Neural cell (in vitro differentiated cells): Measurements from ENCODE around the gene DGKZ. TPM values are rescaled to one million over a fixed set of nuclear protein-coding genes. Genes with fewer than 3 reads are reported as not detected.

Experiments
- H2AFZ ChIP-seq: fragments of 200-600, 300-800 bp; sonication (generic), shearing (Covaris generic); 2 replicates; pipeline ENCODE4 v1.6.0; 2014; ENCODE audit warnings: low read depth, mild to moderate bottlenecking, antibody characterized with exemption, low read length, moderate library complexity
- H3F3A ChIP-seq: fragments of 200-600 bp; shearing (Covaris generic); 2 replicates; pipeline ENCODE4 v1.6.1; 2016; ENCODE audit warnings: mild to moderate bottlenecking, moderate library complexity, mixed read lengths, antibody characterized with exemption, low read length; ENCODE audit not compliant: insufficient read depth, poor library complexity, severe bottlenecking
- H3K27ac ChIP-seq: fragments of 200-600, 300-800 bp; sonication (generic), shearing (Covaris generic); 2 replicates; pipeline ENCODE4 v1.5.1; 2014; ENCODE audit warnings: mild to moderate bottlenecking, low read length, moderate library complexity
- H3K27me3 ChIP-seq: fragments of 300-800, 200-600 bp; sonication (generic), shearing (Covaris generic); 2 replicates; pipeline ENCODE4 v1.6.0; 2014; ENCODE audit warnings: mild to moderate bottlenecking, low read depth, low read length, moderate library complexity; ENCODE audit not compliant: insufficient read depth
- H3K36me3 ChIP-seq: fragments of 300-800, 200-600 bp; sonication (generic), shearing (Covaris generic); 2 replicates; pipeline ENCODE4 v1.5.1; 2014; ENCODE audit warnings: mild to moderate bottlenecking, antibody characterized with exemption, low read length, moderate library complexity; ENCODE audit not compliant: insufficient read depth
- H3K4me2 ChIP-seq: fragments of 300-800, 200-600 bp; sonication (generic), shearing (Covaris generic); 2 replicates; pipeline ENCODE4 v1.6.0; 2014; ENCODE audit warnings: mild to moderate bottlenecking, low read length
- H3K4me3 ChIP-seq: fragments of 300-800, 200-600 bp; sonication (generic), shearing (Covaris generic); 2 replicates; pipeline ENCODE4 v1.5.1; 2014; ENCODE audit warnings: mild to moderate bottlenecking, low read length, moderate library complexity
- H3K79me2 ChIP-seq: fragments of 200-600 bp; shearing (Covaris generic); replicated peaks from 2 replicates; pipeline ENCODE4 v1.6.0; 2014; ENCODE audit warnings: mild to moderate bottlenecking, low read length, moderate library complexity; ENCODE audit not compliant: insufficient read depth
- H3K9ac ChIP-seq: fragments of 300-800, 200-600 bp; sonication (generic), shearing (Covaris generic); 2 replicates; pipeline ENCODE4 v1.6.1; 2016; ENCODE audit warnings: mild to moderate bottlenecking, low read length, mixed read lengths
- H3K9me2 ChIP-seq: fragments of 200-600 bp; shearing (Covaris generic); 2 replicates; pipeline ENCODE4 v1.6.1; 2016; ENCODE audit warnings: mild to moderate bottlenecking, low read length, mixed read lengths; ENCODE audit not compliant: insufficient read depth
- H3K9me3 ChIP-seq: fragments of 200-600, 300-800 bp; sonication (generic), shearing (Covaris generic); 2 replicates; pipeline ENCODE4 v1.6.1; 2016; ENCODE audit warnings: mild to moderate bottlenecking, mixed run types, low read length, moderate library complexity, mixed read lengths
- H4K20me1 ChIP-seq: fragments of 200-600 bp; shearing (Covaris generic); 2 replicates; pipeline ENCODE4 v1.6.1; 2016; ENCODE audit warnings: mild to moderate bottlenecking, mixed run types; ENCODE audit not compliant: insufficient read depth
- EP300 ChIP-seq: fragments of 450-650 bp; conservative IDR thresholded peaks from 2 replicates; pipeline ENCODE4 v1.6.1; 2014; ENCODE audit warnings: antibody characterized with exemption, mild to moderate bottlenecking, moderate library complexity; ENCODE audit not compliant: poor library complexity, severe bottlenecking
- EZH2 ChIP-seq: fragments of 200-600, 300-800 bp; shearing (Covaris generic), sonication (generic); IDR thresholded peaks from 2 replicates; pipeline ENCODE4 v1.6.1; 2014; ENCODE audit warnings: antibody characterized with exemption, low read length, borderline replicate concordance, mild to moderate bottlenecking; ENCODE audit not compliant: insufficient read depth, poor library complexity, severe bottlenecking
- MXI1 ChIP-seq: fragments of 450-650 bp; conservative IDR thresholded peaks from 2 replicates; pipeline ENCODE4 v1.6.1; 2014; ENCODE audit warnings: antibody characterized with exemption, mild to moderate bottlenecking; ENCODE audit not compliant: poor library complexity, severe bottlenecking
- POLR2AphosphoS5 ChIP-seq: IDR thresholded peaks from 2 replicates; pipeline ENCODE4 v1.6.1; 2012
- RAD21 ChIP-seq: fragments of 450-650 bp; conservative IDR thresholded peaks from 2 replicates; pipeline ENCODE4 v1.6.1; 2014; ENCODE audit warnings: antibody characterized with exemption, mild to moderate bottlenecking, moderate library complexity
- SMC3 ChIP-seq: fragments of 450-650 bp; conservative IDR thresholded peaks from 2 replicates; pipeline ENCODE4 v1.6.1; 2014; ENCODE audit warnings: antibody characterized with exemption, mild to moderate bottlenecking, moderate library complexity; ENCODE audit not compliant: poor library complexity
- TAF1 ChIP-seq: IDR thresholded peaks from 2 replicates; pipeline ENCODE4 v1.6.1; 2012; ENCODE audit warnings: low read depth
- polyA plus RNA-seq: library from polyadenylated mRNA; depleted of rRNA; stranded (reverse); fragments of >200 nt; gene quantifications from 2 replicates; pipeline ENCODE4 v1.2.3, GENCODE V29; 2014
- TF ChIP-seq, protein P1 (sequence below): IDR thresholded peaks from 2 replicates; pipeline ENCODE4 v1.6.1; 2012; ENCODE audit warnings: borderline replicate concordance
- TF ChIP-seq, protein P2 (sequence below): fragments of 450-650 bp; IDR thresholded peaks from 2 replicates; pipeline ENCODE4 v1.5.1; 2014; ENCODE audit warnings: antibody characterized with exemption, mild to moderate bottlenecking, moderate library complexity; ENCODE audit not compliant: poor library complexity, severe bottlenecking

DGKZ gene
- polyA plus RNA-seq, 1 donor from 2014 or later = 55.7 TPM

DNA sequence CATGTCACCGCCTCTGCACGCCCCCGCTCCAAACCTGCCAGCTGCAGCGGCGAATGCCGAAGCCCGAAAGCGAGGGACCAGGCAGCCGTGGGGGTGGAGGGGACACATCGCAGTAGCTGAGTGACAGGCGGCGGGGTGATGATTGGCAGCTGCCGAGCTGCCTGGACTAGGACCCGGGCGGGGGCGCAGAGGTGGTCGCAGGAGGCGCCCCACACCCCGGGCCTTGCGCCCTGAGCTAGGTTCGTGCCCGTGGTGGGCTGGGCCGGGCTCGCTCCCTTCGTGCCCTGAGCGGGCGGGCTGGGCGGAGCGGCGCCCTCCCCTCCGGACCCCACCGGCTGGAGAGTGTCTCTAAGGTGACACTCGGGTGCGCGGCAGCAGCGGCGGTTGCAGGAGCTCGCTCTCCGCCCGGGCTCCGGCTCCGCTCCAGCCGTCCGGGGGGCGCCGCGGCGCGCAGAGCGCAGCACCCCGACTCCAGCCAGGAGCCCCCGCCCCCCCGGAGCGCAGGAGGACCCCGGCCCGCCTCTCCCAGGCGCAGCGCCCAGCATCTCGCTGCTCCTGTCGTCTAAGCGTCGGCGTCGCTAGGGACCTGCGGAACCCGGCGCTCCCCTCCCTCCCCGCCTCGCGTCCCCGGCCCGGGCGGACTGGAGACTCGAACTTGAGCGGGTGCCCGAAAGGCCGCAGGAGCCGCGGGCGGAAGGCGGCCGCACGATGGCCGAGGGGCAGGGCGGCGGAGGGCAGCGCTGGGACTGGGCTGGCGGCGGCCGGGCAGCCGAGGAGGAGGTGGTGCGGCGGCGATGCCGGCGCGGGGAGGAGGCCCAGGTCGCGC lies 14.5 kb upstream of the DGKZ start:
- Histone ChIP-seq H2AFZ (no peak overlapping the region), H4K20me1 (no peaks in the 10 kb centered on the region), H3K27me3 (peaks cover 20% of the 10 kb centered on the region), H3K36me3 (no peaks in the 10 kb centered on the region), H3K9me3 (no peaks in the 10 kb centered on the region), H3K79me2 (peaks cover 5% of the 10 kb centered on the region), H3K9ac (peak overlapping the region; percentile 72), H3K4me3 (peak overlapping the region; percentile 79), H3K4me2 (peak overlapping the region; percentile 69), H3K9me2 (no peaks in the 10 kb centered on the region), H3K27ac (peak overlapping the region; percentile 45), H3F3A (no peaks in the 10 kb centered on the region)
- TF ChIP-seq EP300 (peak; percentile 87), TAF1 (no peak), SMC3 (no peak), RAD21 (no peak), POLR2AphosphoS5 (peak; percentile 47)
- TF ChIP-seq, protein P1, sequence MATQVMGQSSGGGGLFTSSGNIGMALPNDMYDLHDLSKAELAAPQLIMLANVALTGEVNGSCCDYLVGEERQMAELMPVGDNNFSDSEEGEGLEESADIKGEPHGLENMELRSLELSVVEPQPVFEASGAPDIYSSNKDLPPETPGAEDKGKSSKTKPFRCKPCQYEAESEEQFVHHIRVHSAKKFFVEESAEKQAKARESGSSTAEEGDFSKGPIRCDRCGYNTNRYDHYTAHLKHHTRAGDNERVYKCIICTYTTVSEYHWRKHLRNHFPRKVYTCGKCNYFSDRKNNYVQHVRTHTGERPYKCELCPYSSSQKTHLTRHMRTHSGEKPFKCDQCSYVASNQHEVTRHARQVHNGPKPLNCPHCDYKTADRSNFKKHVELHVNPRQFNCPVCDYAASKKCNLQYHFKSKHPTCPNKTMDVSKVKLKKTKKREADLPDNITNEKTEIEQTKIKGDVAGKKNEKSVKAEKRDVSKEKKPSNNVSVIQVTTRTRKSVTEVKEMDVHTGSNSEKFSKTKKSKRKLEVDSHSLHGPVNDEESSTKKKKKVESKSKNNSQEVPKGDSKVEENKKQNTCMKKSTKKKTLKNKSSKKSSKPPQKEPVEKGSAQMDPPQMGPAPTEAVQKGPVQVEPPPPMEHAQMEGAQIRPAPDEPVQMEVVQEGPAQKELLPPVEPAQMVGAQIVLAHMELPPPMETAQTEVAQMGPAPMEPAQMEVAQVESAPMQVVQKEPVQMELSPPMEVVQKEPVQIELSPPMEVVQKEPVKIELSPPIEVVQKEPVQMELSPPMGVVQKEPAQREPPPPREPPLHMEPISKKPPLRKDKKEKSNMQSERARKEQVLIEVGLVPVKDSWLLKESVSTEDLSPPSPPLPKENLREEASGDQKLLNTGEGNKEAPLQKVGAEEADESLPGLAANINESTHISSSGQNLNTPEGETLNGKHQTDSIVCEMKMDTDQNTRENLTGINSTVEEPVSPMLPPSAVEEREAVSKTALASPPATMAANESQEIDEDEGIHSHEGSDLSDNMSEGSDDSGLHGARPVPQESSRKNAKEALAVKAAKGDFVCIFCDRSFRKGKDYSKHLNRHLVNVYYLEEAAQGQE = no peak

DNA sequence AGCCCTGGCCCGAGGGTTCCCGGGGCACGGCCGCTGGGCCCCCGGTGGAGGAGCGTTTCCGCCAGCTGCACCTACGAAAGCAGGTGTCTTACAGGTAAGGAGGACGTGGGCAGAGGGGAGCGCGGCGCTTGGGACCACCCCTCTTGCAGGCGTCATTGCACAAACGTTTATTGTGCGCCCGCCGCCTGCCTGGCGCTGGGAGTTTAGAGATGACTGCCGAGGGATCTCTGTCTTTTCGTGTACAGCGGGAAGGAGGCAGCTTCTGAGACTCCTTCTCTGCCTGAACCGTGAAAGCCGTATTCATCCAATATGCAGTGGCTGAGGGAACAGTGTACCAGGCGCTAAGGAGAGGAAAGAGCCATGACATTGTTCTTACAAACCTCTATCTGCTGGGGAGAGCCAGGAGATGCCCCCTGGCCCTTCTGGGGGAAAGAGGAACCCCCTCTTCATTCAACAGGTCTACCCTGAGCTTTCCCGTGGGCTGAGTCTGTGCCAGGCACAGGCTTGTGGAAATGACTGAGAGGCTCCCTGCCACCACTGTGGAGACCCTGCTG lies 13.8 kb upstream of the DGKZ start:
- H3K27ac ChIP-seq = peak overlapping the region; percentile 62
- H3K9me2 ChIP-seq = no peaks in the 10 kb centered on the region
- peaks cover 5% of the 10 kb centered on the region for H3K79me2 ChIP-seq
- no peak for TF ChIP-seq MXI1
- TF ChIP-seq EP300 = peak; percentile 17
- peak; percentile 15 for TF ChIP-seq RAD21
- TF ChIP-seq, protein P1 = no peak
- TF ChIP-seq SMC3 = no peak
- no peak for TF ChIP-seq EZH2
- peak; percentile 60 for TF ChIP-seq TAF1
- no peak for TF ChIP-seq POLR2AphosphoS5
- TF ChIP-seq, protein P2, sequence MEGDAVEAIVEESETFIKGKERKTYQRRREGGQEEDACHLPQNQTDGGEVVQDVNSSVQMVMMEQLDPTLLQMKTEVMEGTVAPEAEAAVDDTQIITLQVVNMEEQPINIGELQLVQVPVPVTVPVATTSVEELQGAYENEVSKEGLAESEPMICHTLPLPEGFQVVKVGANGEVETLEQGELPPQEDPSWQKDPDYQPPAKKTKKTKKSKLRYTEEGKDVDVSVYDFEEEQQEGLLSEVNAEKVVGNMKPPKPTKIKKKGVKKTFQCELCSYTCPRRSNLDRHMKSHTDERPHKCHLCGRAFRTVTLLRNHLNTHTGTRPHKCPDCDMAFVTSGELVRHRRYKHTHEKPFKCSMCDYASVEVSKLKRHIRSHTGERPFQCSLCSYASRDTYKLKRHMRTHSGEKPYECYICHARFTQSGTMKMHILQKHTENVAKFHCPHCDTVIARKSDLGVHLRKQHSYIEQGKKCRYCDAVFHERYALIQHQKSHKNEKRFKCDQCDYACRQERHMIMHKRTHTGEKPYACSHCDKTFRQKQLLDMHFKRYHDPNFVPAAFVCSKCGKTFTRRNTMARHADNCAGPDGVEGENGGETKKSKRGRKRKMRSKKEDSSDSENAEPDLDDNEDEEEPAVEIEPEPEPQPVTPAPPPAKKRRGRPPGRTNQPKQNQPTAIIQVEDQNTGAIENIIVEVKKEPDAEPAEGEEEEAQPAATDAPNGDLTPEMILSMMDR = no peak
- H3K4me2 ChIP-seq = peak overlapping the region; percentile 73
- no peaks in the 10 kb centered on the region for H3K36me3 ChIP-seq
- peak overlapping the region; percentile 72 for H3K9ac ChIP-seq
- H3K9me3 ChIP-seq = no peaks in the 10 kb centered on the region
- H4K20me1 ChIP-seq = no peaks in the 10 kb centered on the region
- H3K27me3 ChIP-seq = peaks cover 20% of the 10 kb centered on the region
- no peak overlapping the region for H2AFZ ChIP-seq
- H3K4me3 ChIP-seq = peak overlapping the region; percentile 79
- H3F3A ChIP-seq = no peaks in the 10 kb centered on the region
